Activated naive CD4-positive, alpha-beta T cell treated with Interleukin-2 at 50 U/mL for 16 hours (primary cell): ENCODE data around the gene BCL2L2.

ENCODE experiments used
- DNase-seq: peaks from one replicate; pipeline ENCODE4 v3.0.0-alpha.2; 2020

Gene BCL2L2

DNA sequence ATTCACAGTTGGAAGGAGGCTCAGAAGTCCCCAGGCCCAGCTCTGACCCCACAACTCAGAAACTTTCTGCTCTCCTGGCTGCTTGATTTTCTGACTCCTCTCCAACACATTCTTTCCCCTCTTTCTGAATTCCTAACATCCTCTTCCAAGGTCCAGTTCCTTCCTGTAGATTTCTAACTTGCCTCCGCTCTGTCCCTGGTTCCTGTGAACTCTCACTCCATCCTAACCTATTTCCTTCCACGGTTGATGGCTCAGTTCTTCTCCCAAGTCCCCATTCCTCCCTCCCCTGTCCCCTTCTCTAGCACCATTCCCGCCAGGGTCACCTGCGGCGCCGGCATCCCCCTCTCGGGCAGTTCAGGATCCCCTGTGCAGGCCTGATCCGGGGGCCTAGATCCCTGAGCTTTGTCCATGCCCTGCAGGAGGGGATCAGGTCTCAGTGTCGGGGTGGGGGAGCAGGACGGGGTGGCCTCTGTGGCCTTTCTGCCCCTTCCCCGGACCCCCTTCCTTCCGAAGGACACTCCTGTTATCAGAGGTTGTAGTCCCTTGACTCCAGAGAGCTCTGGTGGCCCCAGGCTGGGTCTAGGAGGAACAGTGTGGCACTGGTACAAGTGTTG, 52.0 kb downstream of the BCL2L2 start:
- no peak for DNase-seq

DNA sequence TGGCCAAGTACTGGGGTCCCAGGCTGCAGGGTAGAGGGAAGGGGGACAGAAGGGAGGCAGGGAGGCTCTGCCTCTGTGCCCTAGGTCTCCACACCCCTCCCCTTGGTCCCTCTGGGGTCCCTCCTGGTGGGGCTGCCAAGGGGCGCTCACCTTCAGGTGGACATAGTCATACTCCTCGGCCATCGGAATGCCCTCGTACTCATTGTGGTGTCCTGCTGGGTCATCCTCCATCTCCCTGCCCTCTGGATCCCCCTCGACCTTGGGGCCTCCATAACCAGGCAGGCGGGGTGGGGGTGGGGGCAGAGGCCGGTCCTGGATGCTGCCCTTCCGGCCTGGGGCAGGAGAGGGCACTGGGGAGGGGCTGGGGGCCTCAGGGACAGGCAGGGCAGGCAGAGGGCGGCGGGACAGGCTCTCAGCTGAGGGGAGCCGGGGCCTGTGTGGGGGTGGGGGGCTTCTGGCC, 52.6 kb downstream of the BCL2L2 start:
- DNase-seq: no peak

DNA sequence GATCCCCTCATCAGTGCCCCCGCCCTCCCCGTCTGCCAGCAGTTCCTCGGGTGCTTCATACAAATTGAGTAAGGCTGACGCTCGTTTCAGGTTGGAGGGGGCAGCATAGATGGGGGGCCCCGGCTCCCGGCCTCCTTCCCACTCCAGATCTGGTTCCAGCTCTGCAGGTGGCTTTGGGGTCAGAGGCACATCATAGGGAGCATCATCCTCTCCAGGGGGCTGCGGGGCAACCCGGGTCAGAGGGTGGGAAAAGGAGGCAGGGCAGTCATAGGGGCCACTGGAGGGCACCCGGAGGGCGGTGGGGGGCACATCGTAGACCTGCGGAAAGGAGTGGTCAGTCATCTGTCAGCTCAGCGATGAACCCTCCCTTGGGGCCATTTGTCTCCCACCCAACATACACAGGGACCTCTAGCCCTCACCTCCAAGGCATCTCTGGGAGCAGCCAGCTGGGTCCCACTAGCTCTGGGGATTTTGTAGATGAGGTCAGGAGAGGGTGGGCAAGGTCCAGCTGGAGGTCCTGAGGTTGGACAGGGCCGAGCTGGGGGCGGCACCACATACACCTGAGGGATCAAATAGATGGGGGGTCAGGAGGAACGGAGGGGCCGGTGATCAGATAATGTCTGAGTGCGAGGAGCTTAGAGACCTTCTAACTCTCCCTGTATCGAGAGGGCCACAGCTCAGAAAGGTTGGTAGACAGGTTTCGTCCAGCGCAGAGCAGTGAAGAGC, 53.3 kb downstream of the BCL2L2 start:
- DNase-seq: no peak

DNA sequence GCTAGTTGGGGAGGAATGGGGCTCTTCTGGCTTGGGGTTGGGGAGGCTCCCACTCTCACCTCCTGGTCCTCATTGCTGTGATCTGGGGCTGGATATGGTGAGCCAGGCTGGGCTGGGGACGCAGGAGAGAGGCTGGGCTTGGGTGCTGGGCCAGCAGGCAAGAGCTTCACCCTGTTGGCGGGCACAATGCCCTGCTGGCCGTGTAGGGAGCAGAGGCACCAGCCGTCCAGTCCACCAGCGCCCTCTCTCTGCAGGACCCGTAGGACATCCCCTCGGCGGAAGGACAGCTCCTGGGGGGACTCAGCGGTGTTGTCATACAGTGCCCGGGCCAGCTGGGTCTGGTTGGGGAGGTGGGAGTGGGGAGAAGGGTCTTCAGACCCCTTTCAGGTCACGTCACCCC, 53.9 kb downstream of the BCL2L2 start:
- no peak for DNase-seq

GRCh38 chr14:23361320-23361719, 54.7 kb downstream of the BCL2L2 start:
- no peak for DNase-seq
